ENCODE results near the gene KRR1. TPM values are rescaled to one million over a fixed set of nuclear protein-coding genes. Genes with fewer than 3 reads are reported as not detected.
A peak's percentile ranks its signal among the peaks of the same experiment; 100 is the strongest.

KRR1 gene
- total RNA-seq, 1 experiment from 2014 or later = 192 TPM

DNA sequence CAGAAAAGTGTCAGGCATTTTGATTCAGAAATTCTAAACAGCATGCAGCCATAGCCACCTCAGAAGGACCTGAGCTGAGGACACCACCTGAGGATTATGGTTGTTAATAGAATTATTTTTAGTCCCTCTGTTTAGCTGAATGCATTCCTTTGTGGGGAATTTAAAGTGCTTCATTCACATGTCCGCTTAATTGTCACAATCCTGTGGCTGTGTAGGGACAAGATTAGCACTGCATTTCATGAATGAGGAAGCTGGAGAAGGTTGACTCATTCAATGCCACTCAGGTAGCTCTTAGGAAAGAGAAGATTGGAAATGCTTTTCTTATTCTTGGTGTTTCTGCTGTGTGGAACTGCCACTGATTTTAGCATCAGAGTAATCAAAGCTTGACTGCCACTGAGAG is 42.0 kb upstream of the KRR1 start (continued):
- TF ChIP-seq REST (IDR thresholded peaks at IDR 0.05; ENCODE audit: low read depth) = no peak
- peak; percentile 64 for TF ChIP-seq CEBPB (IDR thresholded peaks at IDR 0.05; ENCODE audit: low read depth)

DNA sequence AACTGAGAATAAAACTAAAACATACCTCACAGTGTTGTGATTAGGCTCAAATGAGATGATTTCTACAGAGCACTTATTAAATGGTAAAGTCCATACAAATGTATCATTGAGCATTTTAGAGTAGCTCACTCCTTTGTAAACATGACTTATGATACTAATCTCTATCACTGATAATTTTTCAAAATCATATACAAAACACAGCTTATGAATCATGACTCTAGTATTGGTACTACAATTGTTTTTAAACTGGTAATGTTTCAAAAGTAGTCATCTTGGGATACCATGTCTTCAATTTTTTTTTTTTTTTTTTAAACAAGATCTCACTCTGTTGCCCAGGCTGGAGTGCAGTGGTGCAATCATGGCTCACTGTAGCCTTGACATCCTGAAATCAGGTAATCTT is 40.1 kb upstream of the KRR1 start:
- Histone ChIP-seq H3K27ac (ENCODE audit: low read depth, low read length) (no peak overlapping the region), H3K4me2 (ENCODE audit: low read length) (no peak overlapping the region), H3K9me3 (ENCODE audit: control insufficient read depth in 1 of 2, insufficient read depth in 1 of 2, low read depth in 1 of 2, low read length in 2 of 2) (no peaks in the 10 kb centered on the region), H3K27me3 (ENCODE audit: insufficient read depth, low read length) (no peaks in the 10 kb centered on the region), H3K9me2 (ENCODE audit: insufficient read depth) (no peaks in the 10 kb centered on the region), H3K4me3 (replicated peaks in 1 of 2; ENCODE audit: low read depth in 1 of 2, low read length in 2 of 2) (no peak overlapping the region), H3K9ac (ENCODE audit: low read length) (no peak overlapping the region), H3K36me3 (ENCODE audit: control insufficient read depth in 1 of 2, insufficient read depth in 2 of 2, low read length in 2 of 2) (no peaks in the 10 kb centered on the region), H3K79me2 (ENCODE audit: insufficient read depth, low read length) (no peaks in the 10 kb centered on the region), H4K20me1 (ENCODE audit: insufficient read depth) (no peaks in the 10 kb centered on the region), H2AFZ (ENCODE audit: low read depth, low read length, poor library complexity, severe bottlenecking) (no peak overlapping the region), H3K4me1 (ENCODE audit: control insufficient read depth in 1 of 2, insufficient read depth in 2 of 2, low read length in 2 of 2) (peaks cover 49 to 51% of the 10 kb centered on the region in 2 experiments)
- DNase-seq (ENCODE audit: low read depth, low spot score) = no peak
- no peak for TF ChIP-seq EZH2phosphoT487 (IDR thresholded peaks at IDR 0.05; ENCODE audit: borderline replicate concordance)
- no peak for TF ChIP-seq POLR2A (IDR thresholded peaks at IDR 0.05; ENCODE audit: borderline replicate concordance, extremely low read depth, insufficient read depth, insufficient read length)
- TF ChIP-seq ZFX (IDR thresholded peaks at IDR 0.05) = no peak
- no peak for TF ChIP-seq SRF (IDR thresholded peaks at IDR 0.05; ENCODE audit: low read depth)
- TF ChIP-seq CBX3 (IDR thresholded peaks at IDR 0.05; ENCODE audit: low read depth) = no peak
- TF ChIP-seq REST (IDR thresholded peaks at IDR 0.05; ENCODE audit: low read depth) = no peak
- no peak for TF ChIP-seq SP1 (IDR thresholded peaks at IDR 0.05; ENCODE audit: low read depth)
- no peak for ATAC-seq
- no TSS peak for BruUV-seq (replicated peaks)
- ChIA-PET POLR2A (interaction anchor here (0.7 kb wide), 1 partner anchor 108 kb away, joined by 3 read pairs; no protein-coding TSS in a partner anchor), RAD21 (ENCODE audit: low non-redundant PET in 1 of 2, low total read pairs in 2 of 2, uncharacterized antibody in 2 of 2, unreplicated experiment in 2 of 2) (no interaction called here), CTCF (no interaction called here)
- intact Hi-C loops (cut with micrococcal nuclease) = no loop called here

Measured in HCT116 (cell line).